ENCODE results near the gene OGG1.
A peak's percentile ranks its signal among the peaks of the same experiment; 100 is the strongest.
"Not testable (repeated sequence)": the region's sequence is repeated elsewhere in the genome, so short reads cannot be mapped to it uniquely, and the experiment has no call there.

Gene OGG1

GRCh38 chr3:9770276-9770812 is 20.6 kb downstream of the OGG1 start:
- Histone ChIP-seq H3K4me3 (ENCODE audit: low read length in 2 of 2) (peak overlapping the region; percentile 42 to 82), H3K23ac (ENCODE audit: low read depth, low read length, poor library complexity) (no peak overlapping the region), H2AK5ac (ENCODE audit: low read depth, low read length) (peak overlapping the region; percentile 72), H3K9ac (ENCODE audit: low read depth, low read length, poor library complexity) (peak overlapping the region; percentile 89), H4K8ac (ENCODE audit: low read depth, low read length) (no peak overlapping the region), H2BK15ac (ENCODE audit: low read length) (no peak overlapping the region), H3K79me1 (ENCODE audit: low read depth, low read length) (peaks cover 4% of the 10 kb centered on the region), H2BK12ac (ENCODE audit: low read length) (no peak overlapping the region), H3K4me2 (ENCODE audit: insufficient read depth, low read length, poor library complexity, severe bottlenecking) (peak overlapping the region; percentile 82), H3K4me1 (ENCODE audit: control insufficient read depth in 2 of 2, insufficient read depth in 1 of 2, low read depth in 1 of 2, low read length in 2 of 2) (peaks cover 0 to 13% of the 10 kb centered on the region in 2 donors), H3K27me3 (ENCODE audit: control insufficient read depth in 3 of 3, insufficient read depth in 3 of 3, low read depth in 1 of 3, low read length in 3 of 3) (no peaks in the 10 kb centered on the region), H3K4ac (ENCODE audit: low read length) (no peak overlapping the region), H3K27ac (replicated peaks; ENCODE audit: low read length) (no peak overlapping the region), H2BK120ac (ENCODE audit: low read depth, low read length) (no peak overlapping the region), H3K18ac (ENCODE audit: low read length) (peak overlapping the region; percentile 85), H3K9me3 (replicated peaks in 1 of 2; ENCODE audit: control insufficient read depth in 2 of 2, insufficient read depth in 1 of 2, low read depth in 1 of 2, low read length in 2 of 2) (peaks cover 0 to 2% of the 10 kb centered on the region in 2 donors), H2AFZ (ENCODE audit: low read length) (peak overlapping the region; percentile 76), H2BK5ac (ENCODE audit: low read length) (no peak overlapping the region), H3K14ac (ENCODE audit: low read length) (no peak overlapping the region), H3K36me3 (replicated peaks in 1 of 2; ENCODE audit: control insufficient read depth in 2 of 2, insufficient read depth in 2 of 2, low read length in 2 of 2) (peaks cover 9 to 14% of the 10 kb centered on the region in 2 donors), H4K91ac (ENCODE audit: low read depth, low read length, poor library complexity) (no peak overlapping the region)
- WGBS, 2 donors (ENCODE audit: extremely low coverage in 2 of 2, insufficient read length in 2 of 2, insufficient replicate concordance in 1 of 2): no CpG with 5 or more reads among the region's 15 CpGs
- no peak for DNase-seq (ENCODE audit: low spot score)

DNA sequence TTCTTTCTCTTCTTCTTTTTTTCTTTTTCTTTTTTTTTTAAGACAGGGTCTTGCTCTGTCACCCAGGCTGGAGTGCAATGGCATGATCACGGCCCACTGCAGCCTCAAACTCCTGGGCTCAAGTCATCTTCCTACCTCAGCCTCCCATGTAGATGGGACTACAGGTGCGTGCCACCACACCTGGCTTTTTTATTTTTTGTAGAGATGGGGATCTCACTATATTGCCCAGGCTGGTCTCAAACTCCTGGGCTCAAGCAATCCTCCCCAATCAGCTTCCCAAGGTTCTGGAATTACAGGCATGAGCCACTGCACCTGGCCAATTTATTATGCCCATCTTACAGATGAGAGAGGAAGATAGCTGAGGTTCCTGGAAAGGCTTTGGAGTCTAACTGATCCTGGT is 21.3 kb downstream of the OGG1 start:
- H3K27ac ChIP-seq (replicated peaks; ENCODE audit: low read length): not testable (repeated sequence)

GRCh38 chr3:9776896-9777693 is 27.3 kb downstream of the OGG1 start:
- Histone ChIP-seq H3K18ac (ENCODE audit: low read length) (no peak overlapping the region), H2BK12ac (ENCODE audit: low read length) (no peak overlapping the region), H3K4me1 (ENCODE audit: control insufficient read depth in 2 of 2, insufficient read depth in 1 of 2, low read depth in 1 of 2, low read length in 2 of 2) (no peaks in the 10 kb centered on the region), H2BK120ac (ENCODE audit: low read depth, low read length) (no peak overlapping the region), H3K23ac (ENCODE audit: low read depth, low read length, poor library complexity) (no peak overlapping the region), H3K27ac (replicated peaks; ENCODE audit: low read length) (no peak overlapping the region), H3K14ac (ENCODE audit: low read length) (no peak overlapping the region), H3K4me3 (ENCODE audit: low read length in 2 of 2) (no peak overlapping the region), H3K36me3 (replicated peaks in 1 of 2; ENCODE audit: control insufficient read depth in 2 of 2, insufficient read depth in 2 of 2, low read length in 2 of 2) (peaks cover 13 to 33% of the 10 kb centered on the region in 2 donors), H3K9ac (ENCODE audit: low read depth, low read length, poor library complexity) (no peak overlapping the region), H4K91ac (ENCODE audit: low read depth, low read length, poor library complexity) (no peak overlapping the region), H3K9me3 (replicated peaks in 1 of 2; ENCODE audit: control insufficient read depth in 2 of 2, insufficient read depth in 1 of 2, low read depth in 1 of 2, low read length in 2 of 2) (no peaks in the 10 kb centered on the region), H2BK15ac (ENCODE audit: low read length) (no peak overlapping the region), H2AFZ (ENCODE audit: low read length) (no peak overlapping the region), H4K8ac (ENCODE audit: low read depth, low read length) (no peak overlapping the region), H3K4me2 (ENCODE audit: insufficient read depth, low read length, poor library complexity, severe bottlenecking) (no peak overlapping the region), H3K4ac (ENCODE audit: low read length) (no peak overlapping the region), H3K27me3 (ENCODE audit: control insufficient read depth in 3 of 3, insufficient read depth in 3 of 3, low read depth in 1 of 3, low read length in 3 of 3) (no peaks in the 10 kb centered on the region), H2AK5ac (ENCODE audit: low read depth, low read length) (no peak overlapping the region), H2BK5ac (ENCODE audit: low read length) (no peak overlapping the region), H3K79me1 (ENCODE audit: low read depth, low read length) (peaks cover 3% of the 10 kb centered on the region)
- no peak for DNase-seq (ENCODE audit: low spot score)
- WGBS, 2 donors (ENCODE audit: extremely low coverage in 2 of 2, insufficient read length in 2 of 2, insufficient replicate concordance in 1 of 2): 100% methylated on average over 1 of the region's 5 CpGs; no CpG with 5 or more reads in 1 of the 2 donors

More for the DNA sequence above, 21.3 kb downstream of the OGG1 start:
- H3K18ac ChIP-seq (ENCODE audit: low read length); H3K14ac ChIP-seq (ENCODE audit: low read length); H3K4me3 ChIP-seq (ENCODE audit: low read length in 2 of 2); H3K4ac ChIP-seq (ENCODE audit: low read length); H3K79me1 ChIP-seq (ENCODE audit: low read depth, low read length); H2BK12ac ChIP-seq (ENCODE audit: low read length); H2BK15ac ChIP-seq (ENCODE audit: low read length); H3K9me3 ChIP-seq (replicated peaks in 1 of 2; ENCODE audit: control insufficient read depth in 2 of 2, insufficient read depth in 1 of 2, low read depth in 1 of 2, low read length in 2 of 2); H3K36me3 ChIP-seq (replicated peaks in 1 of 2; ENCODE audit: control insufficient read depth in 2 of 2, insufficient read depth in 2 of 2, low read length in 2 of 2); H2AK5ac ChIP-seq (ENCODE audit: low read depth, low read length); H3K4me2 ChIP-seq (ENCODE audit: insufficient read depth, low read length, poor library complexity, severe bottlenecking); H3K9ac ChIP-seq (ENCODE audit: low read depth, low read length, poor library complexity); H4K8ac ChIP-seq (ENCODE audit: low read depth, low read length); H2AFZ ChIP-seq (ENCODE audit: low read length); H2BK120ac ChIP-seq (ENCODE audit: low read depth, low read length); H3K27me3 ChIP-seq (ENCODE audit: control insufficient read depth in 3 of 3, insufficient read depth in 3 of 3, low read depth in 1 of 3, low read length in 3 of 3); H4K91ac ChIP-seq (ENCODE audit: low read depth, low read length, poor library complexity); DNase-seq (ENCODE audit: low spot score); H3K23ac ChIP-seq (ENCODE audit: low read depth, low read length, poor library complexity); H2BK5ac ChIP-seq (ENCODE audit: low read length): not testable (repeated sequence)
- H3K4me1 ChIP-seq (ENCODE audit: control insufficient read depth in 2 of 2, insufficient read depth in 1 of 2, low read depth in 1 of 2, low read length in 2 of 2): peaks cover 0 to 10% of the 10 kb centered on the region in 2 donors
- WGBS, 2 donors (ENCODE audit: extremely low coverage in 2 of 2, insufficient read length in 2 of 2, insufficient replicate concordance in 1 of 2): no CpG with 5 or more reads among the region's 2 CpGs

GRCh38 chr3:9777694-9778021 is 27.9 kb downstream of the OGG1 start:
- Histone ChIP-seq H3K79me1 (ENCODE audit: low read depth, low read length) (peaks cover 3% of the 10 kb centered on the region), H3K4ac (ENCODE audit: low read length) (no peak overlapping the region), H3K23ac (ENCODE audit: low read depth, low read length, poor library complexity) (no peak overlapping the region), H3K9ac (ENCODE audit: low read depth, low read length, poor library complexity) (no peak overlapping the region), H3K9me3 (replicated peaks in 1 of 2; ENCODE audit: control insufficient read depth in 2 of 2, insufficient read depth in 1 of 2, low read depth in 1 of 2, low read length in 2 of 2) (no peaks in the 10 kb centered on the region), H4K91ac (ENCODE audit: low read depth, low read length, poor library complexity) (no peak overlapping the region), H3K14ac (ENCODE audit: low read length) (no peak overlapping the region), H3K4me2 (ENCODE audit: insufficient read depth, low read length, poor library complexity, severe bottlenecking) (no peak overlapping the region), H2AK5ac (ENCODE audit: low read depth, low read length) (no peak overlapping the region), H2AFZ (ENCODE audit: low read length) (no peak overlapping the region), H3K27me3 (ENCODE audit: control insufficient read depth in 3 of 3, insufficient read depth in 3 of 3, low read depth in 1 of 3, low read length in 3 of 3) (no peaks in the 10 kb centered on the region), H2BK15ac (ENCODE audit: low read length) (no peak overlapping the region), H3K36me3 (replicated peaks in 1 of 2; ENCODE audit: control insufficient read depth in 2 of 2, insufficient read depth in 2 of 2, low read length in 2 of 2) (peaks cover 13 to 39% of the 10 kb centered on the region in 2 donors), H2BK120ac (ENCODE audit: low read depth, low read length) (no peak overlapping the region), H3K27ac (replicated peaks; ENCODE audit: low read length) (no peak overlapping the region), H3K4me1 (ENCODE audit: control insufficient read depth in 2 of 2, insufficient read depth in 1 of 2, low read depth in 1 of 2, low read length in 2 of 2) (no peaks in the 10 kb centered on the region), H4K8ac (ENCODE audit: low read depth, low read length) (no peak overlapping the region), H2BK12ac (ENCODE audit: low read length) (no peak overlapping the region), H3K4me3 (ENCODE audit: low read length in 2 of 2) (no peak overlapping the region), H3K18ac (ENCODE audit: low read length) (no peak overlapping the region), H2BK5ac (ENCODE audit: low read length) (no peak overlapping the region)
- DNase-seq (ENCODE audit: low spot score): no peak
- WGBS, 2 donors (ENCODE audit: extremely low coverage in 2 of 2, insufficient read length in 2 of 2, insufficient replicate concordance in 1 of 2): no CpG with 5 or more reads among the region's 1 CpG

Measured in neuronal stem cell (in vitro differentiated cells).